Measurements from ENCODE around the gene SMYD1. TPM values are rescaled to one million over a fixed set of nuclear protein-coding genes. Genes with fewer than 3 reads are reported as not detected.
"Not testable (repeated sequence)": the region's sequence is repeated elsewhere in the genome, so short reads cannot be mapped to it uniquely, and the experiment has no call there.

SMYD1 gene
- total RNA-seq, 3 donors from 2014 or later: 1.0 to 10.7 TPM; not detected in 1

GRCh38 chr2:88036606-88037005 is 31.0 kb upstream of the SMYD1 start:
- H3K36me3 ChIP-seq (ENCODE audit: low read depth): no peaks in the 10 kb centered on the region
- ATAC-seq (no peak), DNase-seq (no peak)
- H3K4me1 ChIP-seq (ENCODE audit: low read depth): no peaks in the 10 kb centered on the region
- H3K9me3 ChIP-seq: no peaks in the 10 kb centered on the region
- TF ChIP-seq CTCF (IDR thresholded peaks at IDR 0.05): no peak
- H3K4me3 ChIP-seq: no peak overlapping the region
- intact Hi-C loops (cut with DNase I, micrococcal nuclease): no loop called here

DNA sequence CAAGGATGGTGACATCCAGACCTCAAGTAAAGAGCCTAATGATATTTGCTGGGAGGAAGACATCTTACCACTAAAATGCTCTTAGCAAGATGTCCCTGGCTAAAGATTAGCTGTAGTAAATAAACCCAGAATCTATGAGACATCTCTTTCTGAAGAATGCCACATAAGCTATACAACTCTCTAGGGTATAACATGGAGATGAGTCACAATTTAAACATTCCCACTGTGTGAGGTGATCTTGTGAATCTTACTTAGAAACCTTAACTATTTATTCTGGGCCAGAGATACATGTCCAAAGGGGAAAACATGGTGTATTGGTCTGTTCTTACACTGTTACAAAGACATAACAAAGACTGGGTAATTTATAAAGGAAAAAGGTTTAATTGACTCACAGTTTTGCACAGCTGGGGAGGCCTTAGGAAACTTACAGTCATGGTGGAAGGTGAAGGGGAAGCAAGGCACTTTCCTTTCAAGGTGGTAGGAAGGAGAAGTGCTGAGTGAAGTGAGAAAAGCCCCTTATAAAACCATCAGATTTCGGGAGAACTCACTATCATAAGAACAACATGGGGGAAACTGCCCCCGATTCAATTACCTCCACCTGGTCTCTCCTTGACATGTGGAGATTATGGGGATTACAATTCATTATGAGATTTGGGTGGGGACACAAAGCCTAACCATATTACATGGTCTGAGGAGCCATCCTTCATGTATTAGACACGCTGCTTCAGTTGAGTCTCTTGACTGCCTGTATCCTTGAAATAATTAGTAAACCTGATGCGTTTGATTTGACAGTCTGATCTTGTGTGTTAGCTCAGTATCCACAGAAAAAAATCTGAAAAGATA is 29.1 kb upstream of the SMYD1 start:
- ATAC-seq: peak; percentile 53
- TF ChIP-seq CTCF (IDR thresholded peaks at IDR 0.05): no peak
- Histone ChIP-seq H3K36me3 (ENCODE audit: low read depth) (no peaks in the 10 kb centered on the region), H3K9me3 (no peaks in the 10 kb centered on the region), H3K4me1 (ENCODE audit: low read depth) (no peaks in the 10 kb centered on the region), H3K4me3 (no peak overlapping the region)
- intact Hi-C loops (cut with DNase I, micrococcal nuclease): no loop called here
- no peak for DNase-seq

GRCh38 chr2:88042476-88042875 is 25.1 kb upstream of the SMYD1 start:
- Histone ChIP-seq H3K9me3 (no peaks in the 10 kb centered on the region), H3K36me3 (ENCODE audit: low read depth) (no peaks in the 10 kb centered on the region), H3K4me1 (ENCODE audit: low read depth) (no peaks in the 10 kb centered on the region), H3K4me3 (no peak overlapping the region)
- intact Hi-C loops (cut with DNase I, micrococcal nuclease): no loop called here
- no peak for DNase-seq
- ATAC-seq: no peak
- TF ChIP-seq CTCF (IDR thresholded peaks at IDR 0.05): no peak

DNA sequence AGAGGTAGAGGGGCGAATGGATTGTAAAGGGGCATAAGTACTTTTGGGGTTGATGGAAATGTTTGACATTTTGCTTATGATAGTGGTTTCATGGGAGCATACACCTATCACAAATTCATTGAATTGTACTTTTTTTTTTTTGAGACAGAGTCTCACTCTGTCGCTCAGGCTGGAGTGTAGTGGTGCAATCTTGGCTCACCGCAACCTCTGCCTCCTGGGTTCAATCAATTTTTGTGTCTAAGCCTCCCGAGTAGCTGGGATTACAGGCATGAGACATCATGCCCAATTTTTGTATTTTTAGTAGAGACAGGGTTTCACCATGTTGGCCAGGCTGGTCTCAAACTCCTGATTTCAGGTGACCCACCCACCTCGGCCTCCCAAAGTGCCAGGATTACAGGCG is 22.1 kb upstream of the SMYD1 start:
- H3K4me1 ChIP-seq (ENCODE audit: low read depth); DNase-seq; H3K36me3 ChIP-seq (ENCODE audit: low read depth); intact Hi-C loops (cut with DNase I, micrococcal nuclease); ATAC-seq; H3K4me3 ChIP-seq; H3K9me3 ChIP-seq: not testable (repeated sequence)

GRCh38 chr2:88048541-88048940 is 19.1 kb upstream of the SMYD1 start:
- H3K9me3 ChIP-seq: no peaks in the 10 kb centered on the region
- DNase-seq: no peak
- H3K4me3 ChIP-seq: no peak overlapping the region
- peaks cover 16% of the 10 kb centered on the region for H3K4me1 ChIP-seq (ENCODE audit: low read depth)
- no peak for TF ChIP-seq CTCF (IDR thresholded peaks at IDR 0.05)
- no peak for ATAC-seq
- intact Hi-C loops (cut with DNase I, micrococcal nuclease): no loop called here
- H3K36me3 ChIP-seq (ENCODE audit: low read depth): no peaks in the 10 kb centered on the region

- Histone ChIP-seq H3K4me3 (no peak overlapping the region), H3K9me3 (no peaks in the 10 kb centered on the region), H3K36me3 (ENCODE audit: low read depth) (no peaks in the 10 kb centered on the region), H3K4me1 (ENCODE audit: low read depth) (peaks cover 17% of the 10 kb centered on the region)
- DNase-seq: no peak
- intact Hi-C loops (cut with DNase I, micrococcal nuclease): no loop called here
- TF ChIP-seq CTCF (IDR thresholded peaks at IDR 0.05): no peak
- ATAC-seq: no peak
These were observed 18.0 kb upstream of the SMYD1 start for GRCh38 chr2:88049622-88050021.
